H1 (cell line): Measurements from ENCODE around the gene MELK. TPM values are rescaled to one million over a fixed set of nuclear protein-coding genes. Genes with fewer than 3 reads are reported as not detected.

Experiments
- CTCF ChIA-PET: fragments of 300-600 bp; sonication (Branson Sonifier 250); formaldehyde crosslinking; loops from one replicate; lab custom pipeline; 2021; ENCODE audit not compliant: partially characterized antibody; lab: Charles Lee
- POLR2A ChIA-PET: fragments of 300-600 bp; sonication (Branson Sonifier 250); formaldehyde crosslinking; loops from one replicate; lab custom pipeline; 2021; ENCODE audit warnings: inconsistent platforms; ENCODE audit not compliant: partially characterized antibody; lab: Charles Lee
- DNase-seq, 2 experiments: peaks; one replicate each; pipeline versions ENCODE4 v3.0.0 to v3.0.0-alpha.2; 2010 to 2022; ENCODE audit warnings: low spot score in 2 of 2, low read depth in 1 of 2, mixed read lengths in 1 of 2
- FAIRE-seq: peaks from 2 replicates; lab custom pipeline; 2011; peaks lifted over from hg19 to GRCh38; lab: Jason Lieb, UNC
- H2AFZ ChIP-seq: 2 replicates; pipeline ENCODE4 v1.8.1; 2012; ENCODE audit warnings: low read length, inconsistent platforms
- H2AK5ac ChIP-seq: 2 replicates; pipeline ENCODE4 v1.6.1; 2013; ENCODE audit warnings: low read depth, low read length
- H2BK120ac ChIP-seq: replicated peaks from 2 replicates; pipeline ENCODE3; 2013; ENCODE audit warnings: low read depth, low read length, inconsistent platforms
- H2BK12ac ChIP-seq: 2 replicates; pipeline ENCODE4 v1.6.1; 2013; ENCODE audit warnings: low read depth, low read length
- H2BK15ac ChIP-seq: 2 replicates; pipeline ENCODE4 v1.6.1; 2013; ENCODE audit warnings: low read length
- H2BK20ac ChIP-seq: 2 replicates; pipeline ENCODE4 v1.6.1; 2013; ENCODE audit warnings: low read length
- H2BK5ac ChIP-seq: 2 replicates; pipeline ENCODE4 v1.6.1; 2013; ENCODE audit warnings: low read depth, low read length
- H3K14ac ChIP-seq: 2 replicates; pipeline ENCODE4 v1.6.1; 2013; ENCODE audit warnings: inconsistent platforms; ENCODE audit not compliant: insufficient read length
- H3K18ac ChIP-seq: 2 replicates; pipeline ENCODE4 v1.6.1; 2013; ENCODE audit warnings: low read length; ENCODE audit errors: extremely low read depth
- H3K23ac ChIP-seq: 2 replicates; pipeline ENCODE4 v1.6.1; 2013; ENCODE audit warnings: inconsistent platforms; ENCODE audit not compliant: insufficient read length
- H3K23me2 ChIP-seq: 2 replicates; pipeline ENCODE4 v1.6.1; 2013; ENCODE audit warnings: low read depth, low read length
- H3K27ac ChIP-seq: 2 replicates; pipeline ENCODE4 v1.6.1; 2011; ENCODE audit warnings: low read depth, low read length, inconsistent platforms
- H3K27me3 ChIP-seq, 4 experiments: replicated peaks in 1 of 4; 1 replicate in 1 of 4; 2 replicates in 3 of 4; pipeline versions ENCODE4 v1.6.1 to v1.8.1; 2011 to 2013; ENCODE audit warnings: low read length in 3 of 4, mild to moderate bottlenecking in 3 of 4, inconsistent platforms in 2 of 4, mixed read lengths in 2 of 4, moderate library complexity in 1 of 4; ENCODE audit not compliant: control insufficient read depth in 3 of 4, insufficient read depth in 3 of 4; ENCODE audit errors: extremely low read depth in 1 of 4
- H3K36me3 ChIP-seq, 4 experiments: 2 replicates each; pipeline versions ENCODE4 v1.6.1 to v1.8.1; 2011 to 2013; ENCODE audit warnings: mild to moderate bottlenecking in 4 of 4, low read length in 3 of 4, moderate library complexity in 2 of 4, control low read depth in 1 of 4, inconsistent platforms in 1 of 4; ENCODE audit not compliant: insufficient read depth in 4 of 4, control insufficient read depth in 2 of 4
- H3K4ac ChIP-seq: replicated peaks from 2 replicates; pipeline ENCODE3; 2013; ENCODE audit warnings: low read length, low read depth, mixed read lengths, inconsistent platforms; ENCODE audit not compliant: insufficient read length
- H3K4me1 ChIP-seq, 4 experiments: replicated peaks in 1 of 4; 1 replicate in 1 of 4; 2 replicates in 3 of 4; pipeline versions ENCODE4 v1.6.1 to v1.8.1; 2011 to 2013; ENCODE audit warnings: low read length in 3 of 4, inconsistent platforms in 2 of 4, mixed read lengths in 1 of 4; ENCODE audit not compliant: insufficient read depth in 4 of 4, control insufficient read depth in 3 of 4
- H3K4me2 ChIP-seq, 2 experiments: 2 replicates each; pipeline versions ENCODE4 v1.6.1 to v1.8.1; 2011 to 2013; ENCODE audit warnings: low read depth in 2 of 2, low read length in 2 of 2, control low read depth in 1 of 2, inconsistent platforms in 1 of 2, mild to moderate bottlenecking in 1 of 2; ENCODE audit not compliant: insufficient read depth in 1 of 2
- H3K4me3 ChIP-seq, 4 experiments: fragments of 200-600, 300-600 bp in 1 of 4; sonication (generic), shearing (Covaris generic), sonication (Bioruptor Twin) in 1 of 4; 2 replicates each; pipeline versions ENCODE4 v1.5.1 to v1.8.1; 2011 to 2016; ENCODE audit warnings: low read length in 4 of 4, low read depth in 3 of 4, control low read depth in 2 of 4, inconsistent platforms in 2 of 4, mild to moderate bottlenecking in 2 of 4, mixed read lengths in 1 of 4, moderate library complexity in 1 of 4; ENCODE audit not compliant: insufficient read depth in 2 of 4; ENCODE audit errors: extremely low read depth in 1 of 4
- H3K56ac ChIP-seq: replicated peaks from 2 replicates; pipeline ENCODE3; 2013; ENCODE audit warnings: low read depth, mild to moderate bottlenecking, mixed read lengths, low read length, inconsistent platforms; ENCODE audit not compliant: insufficient read length
- H3K79me1 ChIP-seq: 2 replicates; pipeline ENCODE4 v1.6.1; 2013; ENCODE audit warnings: low read depth, low read length, control low read depth
- H3K79me2 ChIP-seq, 2 experiments: 2 replicates each; pipeline versions ENCODE4 v1.6.1 to v1.8.1; 2012 to 2013; ENCODE audit warnings: low read length in 2 of 2, mild to moderate bottlenecking in 2 of 2, inconsistent platforms in 1 of 2; ENCODE audit not compliant: insufficient read depth in 2 of 2, control insufficient read depth in 1 of 2
- H3K9ac ChIP-seq, 4 experiments: replicated peaks in 1 of 4; 1 replicate in 1 of 4; 2 replicates in 3 of 4; pipeline versions ENCODE4 v1.6.1 to v1.8.1; 2011 to 2013; ENCODE audit warnings: low read depth in 3 of 4, low read length in 3 of 4, control low read depth in 2 of 4, mild to moderate bottlenecking in 2 of 4, moderate library complexity in 2 of 4, inconsistent platforms in 1 of 4; ENCODE audit errors: extremely low read depth in 1 of 4
- H3K9me3 ChIP-seq, 2 experiments: 2 replicates each; pipeline versions ENCODE4 v1.6.1 to v1.8.1; 2012 to 2013; ENCODE audit warnings: mild to moderate bottlenecking in 2 of 2, moderate library complexity in 2 of 2, control low read depth in 1 of 2, inconsistent platforms in 1 of 2, low read depth in 1 of 2, low read length in 1 of 2, mixed read lengths in 1 of 2; ENCODE audit not compliant: insufficient read depth in 2 of 2
- H4K20me1 ChIP-seq, 2 experiments: replicated peaks in 1 of 2; 2 replicates each; pipeline versions ENCODE3 to v1.8.1; 2011 to 2013; ENCODE audit warnings: inconsistent platforms in 2 of 2, low read length in 2 of 2, mild to moderate bottlenecking in 1 of 2; ENCODE audit not compliant: insufficient read depth in 2 of 2, control insufficient read depth in 1 of 2
- H4K5ac ChIP-seq: 2 replicates; pipeline ENCODE4 v1.6.1; 2013; ENCODE audit warnings: low read length, low read depth, mixed read lengths, inconsistent platforms; ENCODE audit not compliant: insufficient read length
- H4K8ac ChIP-seq: 2 replicates; pipeline ENCODE4 v1.8.0; 2013; ENCODE audit warnings: mild to moderate bottlenecking, moderate library complexity, low read length, inconsistent platforms; ENCODE audit not compliant: insufficient read depth; ENCODE audit errors: extremely low read depth
- H4K91ac ChIP-seq: replicated peaks from 2 replicates; pipeline ENCODE3; 2013; ENCODE audit warnings: low read length, mixed read lengths, inconsistent platforms; ENCODE audit not compliant: insufficient read length
- ASH2L ChIP-seq: fragments of 200-600, 300-600 bp; sonication (generic); IDR thresholded peaks from one replicate; pipeline ENCODE4 v1.7.1; 2017; ENCODE audit warnings: low read length
- CBX8 ChIP-seq: fragments of 300-800, 300-1000 bp; sonication (generic); IDR thresholded peaks from 2 replicates; pipeline ENCODE4 v1.7.1; 2016; ENCODE audit warnings: low read depth, low read length, borderline replicate concordance
- GABPA ChIP-seq: IDR thresholded peaks from 2 replicates; pipeline ENCODE4 v1.6.1; 2011; ENCODE audit warnings: mild to moderate bottlenecking, low read length, moderate library complexity, borderline replicate concordance; ENCODE audit not compliant: insufficient read depth
- GTF2F1 ChIP-seq: IDR thresholded peaks from 2 replicates; pipeline ENCODE4 v1.6.1; 2012; ENCODE audit warnings: low read depth, low read length, improper control_type of control experiment, borderline replicate concordance
- JUN ChIP-seq: IDR thresholded peaks from 2 replicates; pipeline ENCODE4 v1.6.1; 2011; ENCODE audit warnings: low read depth, mild to moderate bottlenecking, improper control_type of control experiment, low read length
- JUND ChIP-seq: IDR thresholded peaks from 2 replicates; pipeline ENCODE4 v1.6.1; 2011; ENCODE audit warnings: mild to moderate bottlenecking, improper control_type of control experiment, low read length
- NRF1 ChIP-seq: IDR thresholded peaks from 2 replicates; pipeline ENCODE4 v1.6.1; 2011; ENCODE audit warnings: mild to moderate bottlenecking, low read depth, low read length, improper control_type of control experiment
- RXRA ChIP-seq: IDR thresholded peaks from 2 replicates; pipeline ENCODE4 v1.6.1; 2011; ENCODE audit warnings: low read depth, mild to moderate bottlenecking, low read length, moderate library complexity; ENCODE audit not compliant: insufficient read depth
- ZNF274 ChIP-seq: IDR thresholded peaks from 2 replicates; pipeline ENCODE4 v1.7.0; 2012; ENCODE audit warnings: low read length, borderline replicate concordance; ENCODE audit errors: extremely low read depth
- WGBS, 2 experiments: shearing (Covaris generic) in 1 of 2; methylation state at CpG; one replicate each; pipeline versions ENCODE4 v1.1.6 to v1.1.7; 2013 to 2015; ENCODE audit warnings: low lambda C conversion rate in 2 of 2, mixed read lengths in 2 of 2, inconsistent platforms in 1 of 2, low coverage in 1 of 2, missing lambda C conversion rate in 1 of 2; ENCODE audit not compliant: insufficient replicate concordance in 2 of 2, insufficient coverage in 1 of 2, insufficient read length in 1 of 2; ENCODE audit errors: extremely low coverage in 1 of 2, missing lambda C conversion rate in 1 of 2; 5-methylcytosine and 5-hydroxymethylcytosine counted together
- polyA plus RNA-seq, 7 experiments: library from polyadenylated mRNA; depleted of rRNA in 3 of 7; stranded (reverse) in 5 of 7; unstranded in 2 of 7; fragments of >200 nt in 5 of 7; fragments of 200-250 nt in 2 of 7; gene quantifications; 1 replicate in 5 of 7; 2 replicates in 1 of 7; 4 replicates in 1 of 7; pipeline versions ENCODE4 v1.2.1 to v1.2.3, GENCODE V29; 2011 to 2013; ENCODE audit warnings: missing spikeins in 2 of 7, mixed read lengths in 2 of 7
- total RNA-seq: library from RNA; stranded (reverse); fragmentation: NEBNext Ultra II Directional; extraction: Animal tissue kit (Norgen Biotek cat#: 25700); gene quantifications from 2 replicates; pipeline ENCODE4 v1.2.1, GENCODE V29; 2021
- TF ChIP-seq, protein P1 (sequence below), 3 experiments: IDR thresholded peaks; 1 replicate in 2 of 3; 2 replicates in 1 of 3; pipeline versions ENCODE4 v1.5.1 to v1.6.1; 2011; ENCODE audit warnings: low read length in 3 of 3, mild to moderate bottlenecking in 3 of 3, inconsistent platforms in 2 of 3, low read depth in 1 of 3, moderate library complexity in 1 of 3; ENCODE audit not compliant: insufficient read depth in 1 of 3; ENCODE audit errors: control extremely low read depth in 1 of 3
- TF ChIP-seq, protein P2 (sequence below): IDR thresholded peaks from 2 replicates; pipeline ENCODE4 v1.6.1; 2011; ENCODE audit warnings: low read length, improper control_type of control experiment

MELK gene
- total and polyA plus RNA-seq, 2 of the 8 experiments (the other 6 are each of a cell fraction or from before 2014, with no cell fraction given) = 26.2 to 53.1 TPM

DNA sequence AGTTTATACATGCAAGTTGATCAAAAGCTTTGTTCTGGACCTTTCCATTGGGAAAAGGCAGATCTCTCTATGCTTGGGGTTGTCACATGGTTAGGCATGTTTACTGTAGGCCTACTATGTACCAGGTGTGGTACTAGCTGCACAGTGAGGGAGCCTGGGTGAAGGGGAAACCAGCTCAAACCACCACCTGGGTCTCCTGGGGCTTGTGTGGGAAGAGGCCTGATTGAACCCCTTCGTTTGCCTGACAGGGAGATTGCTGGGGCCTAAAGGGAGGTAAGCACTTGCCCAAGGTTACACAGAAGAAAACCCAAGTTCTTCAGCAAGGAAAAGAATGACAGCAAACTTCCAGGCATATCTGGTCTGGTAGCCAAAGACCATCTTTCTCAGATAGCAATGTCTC lies 145.9 kb downstream of the MELK start:
- Histone ChIP-seq H3K23me2 (no peaks in the 10 kb centered on the region), H3K4me2 (no peak overlapping the region), H2BK5ac (no peak overlapping the region), H3K27ac (no peak overlapping the region), H3K79me1 (no peaks in the 10 kb centered on the region), H2BK12ac (no peak overlapping the region), H2AFZ (no peak overlapping the region), H2BK15ac (no peak overlapping the region), H3K14ac (peak overlapping the region; percentile 32), H3K4me3 (no peak overlapping the region), H3K27me3 (no peaks in the 10 kb centered on the region), H2BK20ac (no peak overlapping the region), H3K4me1 (no peaks in the 10 kb centered on the region), H3K36me3 (no peaks in the 10 kb centered on the region), H3K18ac (no peak overlapping the region), H3K79me2 (no peaks in the 10 kb centered on the region), H4K20me1 (no peaks in the 10 kb centered on the region), H3K9me3 (no peaks in the 10 kb centered on the region), H2AK5ac (no peak overlapping the region), H3K9ac (no peak overlapping the region), H4K5ac (no peak overlapping the region), H3K56ac (no peak overlapping the region), H4K8ac (no peak overlapping the region), H3K4ac (no peak overlapping the region), H2BK120ac (no peak overlapping the region), H3K23ac (no peak overlapping the region), H4K91ac (no peak overlapping the region)
- FAIRE-seq (no peak), DNase-seq (no peak)
- TF ChIP-seq, protein P1, sequence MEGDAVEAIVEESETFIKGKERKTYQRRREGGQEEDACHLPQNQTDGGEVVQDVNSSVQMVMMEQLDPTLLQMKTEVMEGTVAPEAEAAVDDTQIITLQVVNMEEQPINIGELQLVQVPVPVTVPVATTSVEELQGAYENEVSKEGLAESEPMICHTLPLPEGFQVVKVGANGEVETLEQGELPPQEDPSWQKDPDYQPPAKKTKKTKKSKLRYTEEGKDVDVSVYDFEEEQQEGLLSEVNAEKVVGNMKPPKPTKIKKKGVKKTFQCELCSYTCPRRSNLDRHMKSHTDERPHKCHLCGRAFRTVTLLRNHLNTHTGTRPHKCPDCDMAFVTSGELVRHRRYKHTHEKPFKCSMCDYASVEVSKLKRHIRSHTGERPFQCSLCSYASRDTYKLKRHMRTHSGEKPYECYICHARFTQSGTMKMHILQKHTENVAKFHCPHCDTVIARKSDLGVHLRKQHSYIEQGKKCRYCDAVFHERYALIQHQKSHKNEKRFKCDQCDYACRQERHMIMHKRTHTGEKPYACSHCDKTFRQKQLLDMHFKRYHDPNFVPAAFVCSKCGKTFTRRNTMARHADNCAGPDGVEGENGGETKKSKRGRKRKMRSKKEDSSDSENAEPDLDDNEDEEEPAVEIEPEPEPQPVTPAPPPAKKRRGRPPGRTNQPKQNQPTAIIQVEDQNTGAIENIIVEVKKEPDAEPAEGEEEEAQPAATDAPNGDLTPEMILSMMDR (IDR thresholded peaks at IDR 0.05; ENCODE audit: control extremely low read depth in 1 of 3, insufficient read depth in 1 of 3, low read depth in 1 of 3, low read length in 3 of 3) = no peak
- TF ChIP-seq JUN = no peak
- TF ChIP-seq ZNF274 = no peak
- TF ChIP-seq GABPA = no peak
- TF ChIP-seq, protein P2, sequence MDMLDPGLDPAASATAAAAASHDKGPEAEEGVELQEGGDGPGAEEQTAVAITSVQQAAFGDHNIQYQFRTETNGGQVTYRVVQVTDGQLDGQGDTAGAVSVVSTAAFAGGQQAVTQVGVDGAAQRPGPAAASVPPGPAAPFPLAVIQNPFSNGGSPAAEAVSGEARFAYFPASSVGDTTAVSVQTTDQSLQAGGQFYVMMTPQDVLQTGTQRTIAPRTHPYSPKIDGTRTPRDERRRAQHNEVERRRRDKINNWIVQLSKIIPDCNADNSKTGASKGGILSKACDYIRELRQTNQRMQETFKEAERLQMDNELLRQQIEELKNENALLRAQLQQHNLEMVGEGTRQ = no peak
- TF ChIP-seq CBX8 = no peak
- no peak for TF ChIP-seq NRF1
- no peak for TF ChIP-seq RXRA
- TF ChIP-seq JUND = no peak
- no peak for TF ChIP-seq GTF2F1
- no peak for TF ChIP-seq ASH2L
- POLR2A ChIA-PET = no interaction called here
- 62% methylated on average over 1 of the region's 1 CpG; no CpG with 5 or more reads in 1 of the 2 experiments for WGBS, 2 experiments
- CTCF ChIA-PET = interaction anchor here (1.3 kb wide), 1 partner anchor 10 kb away, joined by 5 read pairs; no protein-coding TSS in a partner anchor
